GM19023 (cell line): ENCODE results near the gene SAMD5.
"Not testable (repeated sequence)": the region's sequence is repeated elsewhere in the genome, so short reads cannot be mapped to it uniquely, and the experiment has no call there.

Experiments used
- ATAC-seq: cut with Tn5 transposase; IDR thresholded peaks from one replicate; pipeline ENCODE4 v1.9.1; 2021; ENCODE audit warnings: mild to moderate bottlenecking, moderate library complexity; ENCODE audit not compliant: unreplicated experiment

The SAMD5 gene

DNA sequence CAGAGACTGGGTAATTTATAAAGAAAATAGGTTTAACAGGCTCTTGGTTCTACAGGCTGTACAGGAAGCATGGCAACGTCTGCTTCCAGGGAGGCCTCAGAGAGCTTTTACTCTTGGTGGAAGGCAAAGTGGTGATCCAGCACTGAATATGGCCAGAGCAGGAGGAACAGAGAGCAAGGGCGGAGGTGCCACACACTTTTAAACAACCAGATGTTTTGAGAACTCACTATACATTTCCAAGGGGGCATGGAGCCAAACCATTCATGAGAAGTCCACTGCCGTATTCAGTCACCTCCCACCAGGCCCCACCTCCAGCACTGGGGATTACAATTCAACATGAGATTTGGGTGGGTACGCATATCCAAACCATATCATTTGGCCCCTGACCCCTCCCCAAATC, 18.7 kb downstream of the SAMD5 start:
- no peak for ATAC-seq

DNA sequence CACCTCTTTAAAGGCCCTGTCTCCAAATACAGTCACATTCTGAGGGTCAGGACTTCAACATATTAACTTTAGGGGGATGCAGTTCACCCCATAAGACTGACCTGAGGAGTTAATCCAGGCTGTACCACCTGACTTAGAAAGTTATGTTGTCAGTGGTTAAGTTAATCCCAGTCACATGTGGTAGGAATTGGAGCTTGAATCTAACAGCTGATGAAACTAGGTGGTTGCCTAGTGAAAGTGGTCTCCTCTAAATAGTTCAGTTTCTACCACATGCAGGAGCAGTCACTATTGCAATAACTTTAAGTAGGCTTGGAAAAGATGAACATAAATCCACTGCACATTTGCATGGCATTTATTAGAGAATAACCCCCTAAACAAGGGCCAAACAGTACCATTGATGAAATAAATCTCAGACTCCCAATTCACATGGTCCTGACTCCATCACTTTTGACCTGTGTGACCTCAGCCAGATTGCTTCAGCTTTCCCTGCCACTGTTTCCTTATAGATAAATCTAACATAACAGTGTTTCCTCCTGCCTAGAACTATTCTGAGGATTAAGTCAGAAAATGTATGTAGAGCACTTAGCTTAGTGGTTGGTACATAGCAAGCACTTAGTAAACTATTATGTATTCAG, 20.1 kb downstream of the SAMD5 start:
- no peak for ATAC-seq

DNA sequence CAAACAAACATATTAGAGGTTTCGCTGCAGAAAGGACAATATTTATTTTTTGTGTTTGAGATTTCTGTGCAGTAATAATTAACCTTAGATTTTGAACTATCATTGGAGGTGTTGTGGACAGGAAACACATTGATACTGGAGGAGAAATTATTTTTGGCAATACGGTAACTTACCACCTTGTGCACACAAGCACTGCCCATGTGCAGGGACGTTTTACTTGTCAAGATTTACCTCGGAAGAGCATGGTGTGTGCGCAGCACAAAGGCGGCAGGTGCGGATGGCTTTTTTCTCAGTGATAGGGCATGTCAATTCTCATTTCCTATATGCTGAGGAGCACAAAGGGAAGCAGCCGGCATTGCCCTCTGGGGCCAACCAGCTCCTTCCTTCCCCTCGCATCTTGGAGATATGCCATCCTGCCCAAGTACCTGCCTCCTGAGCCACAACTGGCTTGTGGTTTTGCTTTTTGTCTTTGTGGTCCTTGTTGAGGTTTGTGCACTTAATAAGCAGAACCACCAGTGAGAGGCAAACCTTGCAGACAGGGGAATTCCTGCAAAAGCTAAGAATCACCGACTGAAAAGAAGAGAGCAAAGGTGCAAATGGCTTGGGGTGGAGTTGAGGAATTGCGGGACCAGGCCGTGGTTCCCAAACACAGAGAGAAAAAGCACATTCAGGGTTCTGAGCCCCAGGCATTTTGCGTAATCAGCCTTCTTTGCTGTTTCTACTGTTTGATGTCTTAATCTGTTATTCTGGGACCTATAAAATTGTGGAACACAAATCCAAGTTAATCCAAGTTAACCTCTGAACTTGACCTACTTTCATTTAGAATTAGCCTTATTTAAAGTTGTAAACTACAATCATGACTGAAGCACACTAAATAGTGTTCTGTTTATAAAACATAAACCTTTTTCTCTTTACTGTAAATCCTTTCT, 21.9 kb downstream of the SAMD5 start:
- ATAC-seq: peak; percentile 53

DNA sequence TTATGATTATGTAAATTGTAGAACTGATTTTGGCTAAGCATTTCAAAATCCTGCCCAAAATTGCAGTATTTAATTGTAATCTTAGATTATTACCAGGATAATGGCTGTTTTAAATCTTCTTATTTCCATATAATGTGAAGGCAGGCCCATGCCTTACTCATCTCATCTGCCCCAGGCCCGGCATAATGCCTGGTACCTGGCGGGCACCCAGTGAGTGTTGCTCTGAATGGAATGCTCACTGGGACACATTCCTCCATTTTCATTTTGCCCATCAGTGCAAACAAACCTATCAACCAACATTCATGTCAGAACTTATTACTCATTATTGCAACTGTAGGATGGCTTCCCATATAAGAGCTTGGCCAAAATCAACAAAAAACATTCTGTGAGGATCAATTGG, 22.8 kb downstream of the SAMD5 start:
- ATAC-seq: no peak

DNA sequence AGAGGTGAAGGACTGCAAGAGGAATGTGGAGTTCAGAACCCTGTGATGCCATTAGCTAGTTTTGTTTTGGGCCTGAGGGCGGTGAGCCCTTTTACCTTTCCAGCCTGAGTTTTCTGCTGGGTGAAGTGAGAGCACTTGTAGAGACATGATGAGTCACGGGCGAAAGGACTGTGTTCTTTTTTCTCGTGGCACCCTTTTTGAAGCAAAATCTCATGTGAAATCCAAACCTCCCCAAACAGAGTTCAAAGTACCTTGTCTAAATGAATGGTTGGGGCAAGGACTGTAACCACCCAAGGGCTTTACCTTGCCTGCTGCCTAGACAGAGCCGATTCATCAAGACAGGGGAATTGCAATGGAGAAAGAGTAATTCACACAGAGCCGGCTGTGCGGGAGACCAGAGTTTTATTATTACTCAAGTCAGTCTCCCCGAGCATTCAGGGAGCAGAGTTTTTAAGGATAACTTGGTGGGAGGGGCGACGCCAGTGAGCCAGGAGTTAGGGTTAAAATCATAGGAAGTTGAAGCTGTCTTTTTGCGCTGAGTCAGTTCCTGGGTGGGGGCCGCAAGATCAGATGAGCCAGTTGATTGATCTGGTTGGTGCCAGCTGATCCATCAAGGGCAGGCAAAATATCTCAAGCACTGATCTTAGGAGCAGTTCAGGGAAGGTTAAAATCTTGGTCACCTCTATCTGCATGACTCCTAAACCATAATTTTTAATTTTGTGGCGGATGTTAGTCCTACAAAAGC, 25.8 kb downstream of the SAMD5 start:
- ATAC-seq: no peak

DNA sequence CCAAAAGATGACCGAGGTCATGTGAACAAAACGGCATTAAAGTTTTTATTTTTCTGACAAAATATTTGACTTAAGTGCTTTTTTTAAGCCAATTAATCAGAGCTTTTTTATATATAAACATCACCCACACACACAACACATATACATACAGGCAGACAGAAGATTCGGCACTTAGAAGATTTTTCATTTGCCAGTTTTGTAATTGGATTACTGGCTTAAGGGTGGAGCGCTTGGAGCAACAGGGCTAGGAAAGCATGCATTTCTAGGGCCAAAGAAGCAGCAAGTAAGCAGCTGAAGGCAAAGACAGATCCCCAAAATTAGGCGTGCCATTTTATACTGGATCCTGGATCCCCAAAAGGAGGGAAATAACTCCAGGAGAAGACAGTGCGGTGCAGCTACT, 30.3 kb downstream of the SAMD5 start:
- ATAC-seq: no peak

DNA sequence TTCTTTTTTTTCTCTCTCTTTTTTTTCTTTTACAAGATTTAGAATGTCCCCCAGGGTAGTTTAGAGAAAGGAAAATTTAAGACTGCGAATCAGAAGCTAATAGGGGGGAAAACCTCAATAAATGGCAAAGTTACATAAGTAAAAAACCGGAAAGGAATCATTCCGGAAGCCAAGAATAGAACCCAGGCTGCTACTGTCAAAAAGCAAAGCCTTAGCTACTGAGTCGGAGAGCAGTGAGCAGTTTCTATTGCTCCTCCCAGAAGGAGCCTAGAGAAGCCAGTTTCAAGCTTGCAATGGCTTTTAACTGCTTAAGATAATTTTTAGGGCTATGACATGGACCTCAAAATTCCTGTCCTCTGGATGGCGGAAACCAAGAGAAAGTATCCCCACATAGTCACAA, 31.6 kb downstream of the SAMD5 start:
- ATAC-seq: no peak

DNA sequence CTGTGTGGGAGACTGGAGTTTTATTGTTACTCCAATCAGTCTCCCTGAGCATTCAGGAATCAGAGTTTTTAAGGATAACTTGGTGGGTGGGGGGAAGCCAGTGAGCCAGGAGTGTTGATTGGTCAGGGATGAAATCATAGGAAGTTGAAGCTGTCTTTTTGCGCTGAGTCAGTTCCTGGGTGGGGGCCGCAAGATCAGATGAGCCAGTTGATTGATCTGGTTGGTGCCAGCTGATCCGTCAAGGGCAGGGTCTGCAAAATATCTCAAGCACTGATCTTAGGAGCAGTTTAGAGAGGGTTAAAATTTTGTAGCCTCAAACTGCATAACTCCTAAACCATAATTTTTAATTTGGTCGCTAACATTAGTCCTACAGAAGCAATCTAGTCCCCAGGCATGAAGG, 33.9 kb downstream of the SAMD5 start:
- not testable (repeated sequence) for ATAC-seq

DNA sequence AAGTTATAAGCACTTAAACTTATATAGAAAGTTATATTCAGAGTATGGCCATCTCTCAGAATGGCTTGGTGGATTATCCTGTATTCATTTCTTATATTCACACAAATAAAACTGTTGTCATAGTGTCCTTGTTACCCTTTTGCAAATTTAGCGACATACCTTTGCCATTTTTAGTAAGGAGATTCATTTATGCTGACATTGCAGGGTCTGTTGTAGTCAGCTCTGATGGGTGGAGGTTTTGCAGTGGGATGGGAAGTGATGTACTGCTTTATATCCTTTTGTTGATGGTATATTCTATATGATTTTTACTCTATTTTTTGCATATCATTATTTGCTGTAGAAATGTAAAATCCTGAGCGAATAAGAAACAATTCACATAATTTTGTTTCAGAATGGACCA, 35.9 kb downstream of the SAMD5 start:
- ATAC-seq: no peak

DNA sequence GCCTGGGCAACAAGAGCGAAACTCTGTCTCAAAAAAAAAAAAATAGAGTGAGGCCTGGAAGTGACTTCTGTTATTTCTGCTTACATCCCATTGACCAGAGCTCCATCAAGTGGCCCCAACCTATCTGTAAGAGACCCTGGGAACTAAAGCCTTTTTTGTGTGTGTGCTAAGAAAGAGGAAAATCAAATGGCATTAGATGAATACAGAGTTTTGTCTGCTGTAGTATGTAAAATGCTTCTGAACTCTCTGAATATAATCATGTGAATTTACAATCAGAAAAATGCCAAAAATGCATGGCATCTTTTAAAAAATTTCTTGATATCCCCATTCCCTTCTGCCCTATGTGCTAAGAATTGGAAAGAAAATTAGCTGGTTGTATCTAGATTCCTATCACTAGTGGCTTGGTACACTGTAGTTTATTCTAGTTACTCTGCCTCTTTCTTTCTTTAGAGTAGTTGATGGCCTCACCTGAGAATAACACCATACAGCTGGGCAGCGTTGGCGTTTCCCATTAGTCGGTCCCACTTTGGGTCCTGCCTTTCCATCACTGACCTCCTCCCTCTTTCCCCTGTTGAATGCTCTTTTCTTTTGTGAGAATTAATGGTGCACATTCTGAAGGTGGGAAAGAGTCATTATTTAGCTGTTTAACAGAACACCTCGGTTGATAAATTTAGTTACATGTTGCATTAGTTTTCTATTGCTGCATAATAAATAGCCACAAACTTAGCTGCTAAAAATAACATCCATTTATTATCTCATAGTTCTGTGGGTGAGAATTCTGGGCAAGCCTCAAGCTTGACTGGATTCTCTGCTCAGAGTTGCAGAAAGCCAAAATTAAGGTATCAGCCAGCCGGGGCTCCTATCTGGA, 38.2 kb downstream of the SAMD5 start:
- ATAC-seq: no peak

DNA sequence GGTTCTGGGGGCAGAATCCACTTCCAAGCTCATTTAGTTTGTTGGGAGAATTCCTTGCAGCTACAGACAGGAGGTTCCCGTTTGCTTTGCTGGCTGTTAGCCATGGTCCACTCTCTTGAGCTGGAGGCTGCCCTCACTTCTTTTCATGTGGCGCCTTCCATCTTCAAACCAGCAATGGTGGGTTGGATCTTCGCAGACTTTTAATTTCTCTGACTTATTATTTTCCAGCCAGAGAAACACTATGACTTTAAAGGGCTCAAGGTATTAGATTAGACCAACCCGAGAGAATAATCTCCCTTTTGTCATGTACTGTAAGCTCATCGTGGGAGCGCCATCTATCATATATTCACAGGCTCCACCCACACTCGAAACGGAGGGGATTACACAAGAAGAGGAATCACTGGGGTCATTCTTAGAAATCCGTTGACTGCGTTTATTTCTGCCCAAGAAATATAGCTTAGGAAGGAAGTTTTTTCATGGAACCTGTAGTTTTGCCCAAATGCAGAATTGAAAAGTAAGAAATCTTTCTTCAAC, 38.9 kb downstream of the SAMD5 start:
- no peak for ATAC-seq

DNA sequence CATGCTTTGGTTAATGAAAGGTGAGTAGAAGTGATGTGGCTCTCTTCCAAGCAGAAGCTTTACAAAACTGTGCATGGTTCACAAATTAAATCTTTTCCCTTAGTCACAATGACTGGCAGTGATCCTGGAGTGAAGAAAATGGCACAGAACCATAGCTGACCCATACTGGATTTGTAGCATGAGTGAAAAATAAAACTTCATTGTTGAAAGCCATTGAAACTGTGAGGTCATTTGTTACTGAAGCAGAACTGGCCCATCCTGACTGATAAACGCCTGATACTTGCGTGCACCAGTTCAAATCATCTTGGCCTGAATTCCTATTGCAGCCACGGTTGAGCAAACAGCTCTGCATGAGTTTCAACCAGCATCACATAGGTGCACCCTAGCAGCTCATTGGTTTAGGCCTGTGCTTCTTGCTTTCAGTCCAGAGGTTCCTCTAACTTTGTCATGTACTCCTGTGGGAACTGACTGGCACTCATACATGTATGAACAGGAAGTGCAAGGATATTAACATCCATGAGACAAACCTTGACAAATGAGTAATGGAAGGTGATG, 40.5 kb downstream of the SAMD5 start:
- no peak for ATAC-seq

DNA sequence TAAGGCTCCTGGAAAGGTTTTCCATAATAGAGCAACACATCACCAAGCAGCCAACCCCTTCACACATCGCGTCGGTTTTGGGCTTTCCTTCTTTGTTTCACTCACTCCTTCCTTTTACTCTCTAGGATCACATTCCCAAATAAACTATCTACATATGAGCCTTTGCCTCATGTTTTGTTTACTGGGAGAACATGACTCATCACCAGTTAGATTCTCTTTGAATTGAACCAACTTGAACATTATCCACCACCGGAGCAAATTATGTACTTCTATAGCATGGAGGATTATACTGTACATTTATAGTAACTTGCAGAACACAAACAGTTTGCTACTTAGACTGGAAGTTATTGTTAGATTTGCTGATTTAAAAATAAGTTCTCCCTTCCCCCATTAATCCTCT, 41.0 kb downstream of the SAMD5 start:
- ATAC-seq: no peak

DNA sequence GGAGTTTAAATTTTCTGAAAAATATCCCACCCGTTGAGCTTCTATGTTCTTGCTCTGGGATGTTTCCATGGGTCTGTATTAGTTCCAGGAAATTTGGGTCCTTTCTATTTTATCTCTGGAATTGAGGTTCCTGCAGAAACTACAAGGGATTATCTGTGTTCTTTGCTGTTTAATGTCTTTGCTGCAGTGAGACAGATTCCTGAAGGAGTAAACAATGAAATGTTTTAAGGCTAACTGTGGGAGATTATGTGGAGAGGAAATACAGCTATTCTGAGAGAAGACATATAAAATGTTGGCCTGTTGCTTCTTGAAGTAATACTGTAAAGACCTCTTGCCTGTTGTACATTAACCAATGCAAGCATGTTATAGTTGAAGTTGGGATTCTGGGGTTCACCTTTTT, 43.5 kb downstream of the SAMD5 start:
- ATAC-seq: no peak

DNA sequence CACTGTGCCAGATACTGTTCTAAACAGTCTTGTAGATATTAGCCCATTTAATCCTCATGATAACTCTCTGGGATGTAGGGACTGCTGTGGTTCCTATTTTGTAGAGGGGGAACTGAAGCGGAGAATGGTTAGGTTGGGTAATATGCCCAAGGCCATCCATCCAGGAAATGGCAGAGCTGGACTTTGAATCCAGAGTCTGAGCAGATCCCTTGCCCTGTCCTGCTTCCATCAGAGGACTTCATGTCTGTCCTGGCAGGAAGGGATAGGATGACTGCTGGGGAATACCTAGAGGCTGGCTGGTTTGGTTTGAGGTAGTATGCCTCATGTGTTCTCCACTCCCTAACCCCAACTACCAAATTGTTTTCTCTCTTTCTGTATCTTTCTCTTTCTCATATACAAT, 44.6 kb downstream of the SAMD5 start:
- no peak for ATAC-seq

DNA sequence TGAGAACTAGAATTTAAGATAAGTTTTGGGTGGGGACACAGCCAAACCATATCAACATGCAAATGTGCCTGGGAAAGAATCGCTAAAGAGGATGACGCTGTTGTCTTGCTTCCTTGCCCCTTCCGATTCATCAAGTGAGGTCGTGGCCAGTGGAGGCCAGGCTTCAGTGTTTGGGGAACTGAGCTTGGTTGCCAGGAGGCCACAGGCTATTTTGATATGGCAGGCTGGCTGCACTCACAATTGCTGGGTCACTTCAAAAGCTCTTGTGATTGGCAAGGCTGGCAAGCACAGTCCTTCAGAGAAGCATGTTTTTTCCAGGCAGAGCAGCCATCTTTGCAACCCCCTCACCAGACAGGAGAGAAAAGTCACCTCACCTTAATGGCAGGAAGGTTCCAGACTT, 45.8 kb downstream of the SAMD5 start:
- no peak for ATAC-seq

DNA sequence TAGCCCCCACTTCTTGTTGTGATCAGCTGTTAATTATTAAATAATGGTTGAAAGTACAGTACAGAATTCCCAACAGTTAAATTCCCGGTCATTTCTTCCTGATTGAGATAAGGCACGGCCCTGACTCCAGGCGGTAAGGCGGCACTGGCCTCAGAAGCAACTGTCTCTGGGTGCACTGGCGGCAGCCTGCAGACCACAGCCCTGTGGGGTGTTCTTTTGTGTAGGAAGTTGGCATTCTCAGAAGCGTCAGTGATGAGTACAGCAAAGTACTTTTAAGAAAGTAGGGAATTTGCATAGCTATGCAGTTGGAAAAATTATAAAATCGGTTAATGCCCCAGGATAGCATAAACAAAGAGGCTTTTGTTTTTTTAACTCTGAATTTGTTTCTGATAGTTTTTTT, 50.5 kb downstream of the SAMD5 start:
- ATAC-seq: no peak

DNA sequence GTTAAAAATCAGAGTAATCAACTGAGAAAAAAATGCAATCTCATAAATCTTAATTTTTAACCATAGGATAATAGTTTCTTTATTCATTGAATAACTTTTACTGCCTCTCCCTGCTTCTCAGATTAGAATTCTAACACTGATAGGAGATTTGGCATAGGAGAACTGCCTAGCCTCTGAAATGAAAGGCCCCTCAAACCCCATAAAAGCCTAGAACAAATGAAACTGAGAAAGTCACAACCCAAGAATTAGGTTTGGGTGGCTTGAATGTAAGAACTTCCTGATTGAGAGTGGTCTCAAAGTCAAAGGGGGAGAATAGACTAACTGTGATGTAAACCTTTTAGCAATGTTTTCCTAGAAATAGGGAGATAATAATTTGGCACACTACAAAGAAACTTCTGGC, 52.2 kb downstream of the SAMD5 start:
- no peak for ATAC-seq

DNA sequence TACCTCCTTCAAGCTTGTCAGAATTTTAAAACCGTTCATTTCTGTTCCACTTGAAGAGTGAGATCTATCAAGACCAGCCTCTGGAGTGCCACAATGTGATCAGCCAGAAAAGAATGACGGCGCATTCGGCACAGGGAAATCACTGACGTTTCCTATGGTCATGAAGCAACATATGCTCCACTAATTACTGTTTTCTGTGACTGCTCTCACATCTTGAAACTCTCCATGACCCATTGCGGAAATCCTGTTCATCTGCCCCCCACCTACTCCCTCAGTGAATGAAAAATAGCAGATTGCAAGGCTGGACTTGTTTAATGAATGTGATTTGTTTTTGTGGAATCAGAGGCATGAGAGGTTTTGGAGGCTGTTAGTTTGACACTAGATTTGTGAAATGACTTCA, 53.2 kb downstream of the SAMD5 start:
- ATAC-seq: no peak

DNA sequence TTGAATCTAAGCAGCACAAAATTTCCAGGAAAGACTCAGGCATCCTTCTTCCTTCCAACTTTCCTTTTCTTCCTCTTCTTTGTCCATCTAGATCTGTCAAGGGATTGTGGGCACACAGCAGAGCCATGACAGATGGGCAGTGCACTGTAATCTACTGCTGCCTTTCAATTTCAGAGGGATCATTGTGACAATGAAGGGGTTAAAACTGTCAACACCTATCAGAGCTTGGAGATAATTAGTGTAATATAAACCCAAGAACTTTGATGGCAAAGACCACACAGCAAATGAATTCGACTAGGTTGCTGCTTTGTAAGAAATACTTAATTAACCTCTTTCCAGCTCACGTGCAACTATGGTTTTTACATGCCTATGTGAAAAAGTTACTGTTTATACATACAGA, 55.0 kb downstream of the SAMD5 start:
- no peak for ATAC-seq
